NOMO-1 treated with DMSO at 0.1 percent for 48 hours (cell line): ENCODE results near the gene IL15RA.
"Not testable (repeated sequence)": the region's sequence is repeated elsewhere in the genome, so short reads cannot be mapped to it uniquely, and the experiment has no call there.

Source experiments
- DNase-seq: peaks from one replicate; lab custom pipeline; 2025; ENCODE audit not compliant: unreplicated experiment; lab: John Stamatoyannopoulos, UW

The IL15RA gene

GRCh38 chr10:5930272-5930671 lies 47.1 kb downstream of the IL15RA start:
- DNase-seq = no peak

- no peak for DNase-seq
These were observed 47.9 kb downstream of the IL15RA start for GRCh38 chr10:5929442-5929841.

GRCh38 chr10:5927306-5927705 lies 50.0 kb downstream of the IL15RA start:
- no peak for DNase-seq

- no peak for DNase-seq
These were observed 52.5 kb downstream of the IL15RA start for GRCh38 chr10:5924889-5925288.

GRCh38 chr10:5921746-5922145 lies 55.6 kb downstream of the IL15RA start:
- no peak for DNase-seq

GRCh38 chr10:5919568-5919967 lies 57.8 kb downstream of the IL15RA start:
- DNase-seq = no peak

- DNase-seq = no peak
These were observed 58.6 kb downstream of the IL15RA start for GRCh38 chr10:5918763-5919162.

- DNase-seq = no peak
These were observed 60.0 kb downstream of the IL15RA start for GRCh38 chr10:5917305-5917704.

- DNase-seq = no peak
These were observed 61.9 kb downstream of the IL15RA start for GRCh38 chr10:5915451-5915850.

- DNase-seq = no peak
These were observed 63.6 kb downstream of the IL15RA start for GRCh38 chr10:5913736-5914135.

GRCh38 chr10:5911670-5912069 lies 65.7 kb downstream of the IL15RA start:
- DNase-seq = no peak

- DNase-seq = no peak
These were observed 66.8 kb downstream of the IL15RA start for GRCh38 chr10:5910323-5911100.

- not testable (repeated sequence) for DNase-seq
These were observed 68.7 kb downstream of the IL15RA start for GRCh38 chr10:5908676-5909075.

- no peak for DNase-seq
These were observed 70.7 kb downstream of the IL15RA start for GRCh38 chr10:5906651-5907050.

GRCh38 chr10:5905854-5906507 lies 71.4 kb downstream of the IL15RA start:
- no peak for DNase-seq

- DNase-seq = no peak
These were observed 73.1 kb downstream of the IL15RA start for GRCh38 chr10:5904227-5904626.

GRCh38 chr10:5903563-5903962 lies 73.8 kb downstream of the IL15RA start:
- no peak for DNase-seq

- no peak for DNase-seq
These were observed 74.7 kb downstream of the IL15RA start for GRCh38 chr10:5902511-5903274.
